C4-2B (cell line): ENCODE measurements around the gene PTPRJ.

Experiments used
- H3K27ac ChIP-seq: fragments of 450-650 bp; 2 replicates; pipeline ENCODE4 v1.5.1; 2017
- CTCF ChIP-seq: fragments of 450-650 bp; conservative IDR thresholded peaks from 2 replicates; pipeline ENCODE4 v1.5.1; 2017; ENCODE audit warnings: mild to moderate bottlenecking
- ZFX ChIP-seq: fragments of 450-650 bp; IDR thresholded peaks from 2 replicates; pipeline ENCODE4 v1.6.1; 2017

The PTPRJ gene

GRCh38 chr11:48055292-48056132 is 75.2 kb downstream of the PTPRJ start:
- TF ChIP-seq ZFX (peak; percentile 13; the same call in 1 of the 2 replicates), CTCF (no peak)
- H3K27ac ChIP-seq: peak overlapping the region; percentile 100

- TF ChIP-seq ZFX (no peak), CTCF (no peak)
- peak overlapping the region; percentile 100 for H3K27ac ChIP-seq
Measured at GRCh38 chr11:48056325-48057183, 76.2 kb downstream of the PTPRJ start.

DNA sequence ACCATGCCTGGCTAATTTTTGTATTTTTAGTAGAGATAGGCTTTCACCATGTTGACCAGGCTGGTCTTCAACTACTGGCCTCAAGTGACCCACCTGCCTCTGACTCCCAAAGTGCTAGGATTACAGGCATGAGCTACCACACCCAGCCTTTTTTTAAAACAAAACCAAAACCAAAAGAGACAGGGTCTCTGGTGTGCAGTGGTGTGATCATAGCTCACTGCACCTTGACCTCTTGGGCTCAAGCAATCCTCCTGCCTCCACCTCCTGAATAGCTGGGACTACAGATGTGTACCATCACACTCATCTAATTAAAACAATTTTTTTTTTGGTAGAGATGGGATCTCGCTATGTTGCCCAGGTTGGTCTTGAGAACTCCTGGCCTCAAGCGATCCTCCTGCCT is 77.7 kb downstream of the PTPRJ start:
- H3K27ac ChIP-seq: peak overlapping the region; percentile 100
- TF ChIP-seq CTCF (no peak), ZFX (no peak)

DNA sequence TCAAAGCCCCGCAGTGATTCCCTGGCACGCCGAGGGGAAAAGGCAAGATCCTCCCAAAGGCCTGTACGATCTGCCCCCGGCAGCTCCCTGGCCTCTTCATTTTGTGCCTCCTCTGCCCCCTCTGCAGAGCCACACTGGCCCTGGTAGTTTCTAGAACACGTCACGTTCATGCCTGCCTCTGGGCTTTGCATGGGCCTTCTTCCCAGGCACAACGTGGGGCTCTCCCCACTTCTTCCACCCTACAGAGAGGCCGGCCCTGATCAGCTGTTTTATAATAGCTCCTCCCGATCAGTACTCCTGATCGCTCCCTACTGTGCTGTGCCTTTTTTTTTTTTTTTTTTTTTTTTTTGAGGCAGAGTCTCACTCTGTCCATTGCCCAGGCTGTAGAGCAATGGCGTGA is 78.4 kb downstream of the PTPRJ start:
- peak overlapping the region; percentile 100 for H3K27ac ChIP-seq

GRCh38 chr11:48062649-48063048 is 82.3 kb downstream of the PTPRJ start:
- TF ChIP-seq CTCF (no peak), ZFX (no peak)
- no peak overlapping the region; the same call in 1 of the 2 replicates for H3K27ac ChIP-seq

More for the DNA sequence above, 78.4 kb downstream of the PTPRJ start:
- TF ChIP-seq ZFX: no peak
- no peak for TF ChIP-seq CTCF

DNA sequence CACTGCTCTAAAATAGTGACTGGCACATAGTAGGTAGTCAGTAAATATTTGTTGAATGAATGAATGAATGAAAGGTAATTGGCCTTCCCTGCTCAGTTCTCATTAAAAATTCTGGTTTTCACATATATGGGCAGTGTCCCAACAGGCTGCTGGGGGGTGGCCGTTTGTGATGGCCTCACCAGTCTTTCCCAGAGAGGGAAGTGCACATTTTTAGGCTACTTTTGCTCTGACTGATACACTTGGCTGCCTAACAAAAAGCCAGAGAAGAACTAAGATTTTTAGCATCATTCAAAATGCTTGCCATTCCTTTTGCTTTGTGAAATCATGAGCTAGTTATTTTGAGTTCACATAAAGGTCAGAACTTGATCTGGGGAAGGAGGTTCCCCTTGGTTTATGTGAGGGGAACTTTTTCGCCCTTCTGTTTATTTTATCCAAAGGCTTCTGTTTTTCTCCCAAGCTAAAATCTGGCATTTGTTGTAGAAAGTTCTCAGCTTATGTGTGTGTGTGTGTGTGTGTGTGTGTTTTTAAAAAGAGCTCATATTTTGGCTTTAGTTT is 83.1 kb downstream of the PTPRJ start:
- no peak overlapping the region for H3K27ac ChIP-seq
- TF ChIP-seq ZFX: no peak
- no peak for TF ChIP-seq CTCF
